Measurements from ENCODE around the gene CLMP.

Gene CLMP

GRCh38 chr11:123080015-123080414, 115.0 kb downstream of the CLMP start:
- DNase-seq, result peak in 1 of 6 experiments; percentile 9

GRCh38 chr11:123076484-123076883, 118.6 kb downstream of the CLMP start:
- no peak for DNase-seq

GRCh38 chr11:123073343-123074057, 121.5 kb downstream of the CLMP start:
- no peak for DNase-seq

GRCh38 chr11:123072762-123073161, 122.3 kb downstream of the CLMP start:
- no peak for DNase-seq

- DNase-seq, result no peak
Measured at GRCh38 chr11:123072332-123072761, 122.7 kb downstream of the CLMP start.

- DNase-seq, result peak in 3 of 6 experiments; percentile 66 to 73 (median 71)
Measured at GRCh38 chr11:123069908-123070821, 124.9 kb downstream of the CLMP start.

GRCh38 chr11:123065621-123066020, 129.4 kb downstream of the CLMP start:
- no peak for DNase-seq

- DNase-seq, result peak in 2 of 6 experiments; percentile 48 to 49
Measured at GRCh38 chr11:123063826-123064657, 131.0 kb downstream of the CLMP start.

- peak in 4 of 6 experiments; percentile 18 to 74 (median 62) for DNase-seq
Measured at GRCh38 chr11:123062892-123063825, 131.9 kb downstream of the CLMP start.

- peak; percentile 98 to 100 (median 99) for DNase-seq
Measured at GRCh38 chr11:123062158-123062891, 132.7 kb downstream of the CLMP start.

GRCh38 chr11:123061403-123062157, 133.5 kb downstream of the CLMP start, which contains the start of gene HSPA8:
TSS of gene HSPA8 (minus strand) at chr11:123062136. CDS start at chr11:123061324, 812 bp downstream.
- peak in 5 of 6 experiments; percentile 33 to 74 (median 55) for DNase-seq

GRCh38 chr11:123060277-123061000, 134.6 kb downstream of the CLMP start:
- peak in 2 of 6 experiments; percentile 6 to 17 for DNase-seq

- DNase-seq, result peak in 2 of 6 experiments; percentile 8 to 42
Measured at GRCh38 chr11:123059041-123059920, 135.8 kb downstream of the CLMP start.

GRCh38 chr11:123057661-123058305, 137.3 kb downstream of the CLMP start:
- peak in 2 of 6 experiments; percentile 14 to 31 for DNase-seq

GRCh38 chr11:123056835-123057491, 138.1 kb downstream of the CLMP start:
- DNase-seq, result no peak

GRCh38 chr11:123055191-123055901, 139.7 kb downstream of the CLMP start:
- no peak for DNase-seq
